ENCODE results near the gene POLR1A.

POLR1A gene

GRCh38 chr2:86056590-86057331, 48.9 kb downstream of the POLR1A start:
- no peak for FAIRE-seq

GRCh38 chr2:86055314-86055713, 50.4 kb downstream of the POLR1A start:
- no peak for FAIRE-seq

GRCh38 chr2:86054535-86055082, 51.1 kb downstream of the POLR1A start:
- FAIRE-seq: no peak

- FAIRE-seq: no peak
Observed at GRCh38 chr2:86053166-86053565, 52.5 kb downstream of the POLR1A start.

- no peak for FAIRE-seq
Observed at GRCh38 chr2:86052676-86053075, 53.0 kb downstream of the POLR1A start.

GRCh38 chr2:86052265-86052664, 53.4 kb downstream of the POLR1A start:
- FAIRE-seq: no peak

GRCh38 chr2:86050301-86050700, 55.4 kb downstream of the POLR1A start:
- FAIRE-seq: no peak

- FAIRE-seq: no peak
Observed at GRCh38 chr2:86049529-86049928, 56.2 kb downstream of the POLR1A start.

- no peak for FAIRE-seq
Observed at GRCh38 chr2:86048888-86049287, 56.8 kb downstream of the POLR1A start.

GRCh38 chr2:86048383-86048701, 57.3 kb downstream of the POLR1A start:
- no peak for FAIRE-seq

GRCh38 chr2:86047575-86048382, 57.9 kb downstream of the POLR1A start:
- no peak for FAIRE-seq

- no peak for FAIRE-seq
Observed at GRCh38 chr2:86045541-86045940, 60.1 kb downstream of the POLR1A start.

GRCh38 chr2:86044614-86045013, 61.1 kb downstream of the POLR1A start:
- no peak for FAIRE-seq

- FAIRE-seq: no peak
Observed at GRCh38 chr2:86044045-86044444, 61.6 kb downstream of the POLR1A start.

- FAIRE-seq: no peak
Observed at GRCh38 chr2:86042256-86043168, 63.2 kb downstream of the POLR1A start.

- no peak for FAIRE-seq
Observed at GRCh38 chr2:86039963-86040655, 65.6 kb downstream of the POLR1A start.

GRCh38 chr2:86039178-86039962, 66.3 kb downstream of the POLR1A start:
- no peak for FAIRE-seq

- FAIRE-seq: no peak
Observed at GRCh38 chr2:86038291-86039081, 67.2 kb downstream of the POLR1A start.

- FAIRE-seq: no peak
Observed at GRCh38 chr2:86037795-86038192, 67.9 kb downstream of the POLR1A start.

- no peak for FAIRE-seq
Observed at GRCh38 chr2:86037141-86037794, 68.4 kb downstream of the POLR1A start.
